Prostate gland (tissue), 2 donors: Measurements from ENCODE around the gene SHROOM3. TPM values are rescaled to one million over a fixed set of nuclear protein-coding genes. Genes with fewer than 3 reads are reported as not detected.
A peak's percentile ranks its signal among the peaks of the same experiment; 100 is the strongest.

Source experiments
- DNase-seq: peaks from one replicate; pipeline ENCODE4 v3.0.0-alpha.2; 2019; ENCODE audit warnings: low spot score
- H3K27ac ChIP-seq, 2 donors: fragments of 200-600 bp; sonication (generic); 2 replicates each; pipeline ENCODE4 v1.5.1; 2017 to 2019
- H3K27me3 ChIP-seq: fragments of 200-600 bp; sonication (generic); replicated peaks from 2 replicates; pipeline ENCODE4 v1.5.1; 2019; ENCODE audit not compliant: insufficient read depth
- H3K36me3 ChIP-seq, 2 donors: fragments of 200-600 bp; sonication (generic); 1 replicate in 1 of 2; 2 replicates in 1 of 2; pipeline versions ENCODE4 v1.5.1 to v1.8.1; 2017 to 2019
- H3K4me1 ChIP-seq: fragments of 200-600 bp; sonication (generic); replicated peaks from 2 replicates; pipeline ENCODE4 v1.5.1; 2019
- H3K4me3 ChIP-seq, 2 donors: fragments of 200-600 bp; sonication (generic); 2 replicates each; pipeline ENCODE4 v1.5.1; 2017 to 2019
- H3K9me3 ChIP-seq: fragments of 200-600 bp; sonication (generic); 2 replicates; pipeline ENCODE4 v1.5.1; 2017
- POLR2A ChIP-seq: fragments of 450-650 bp; IDR thresholded peaks from one replicate; pipeline ENCODE4 v1.6.1; 2016; ENCODE audit warnings: antibody characterized with exemption, mild to moderate bottlenecking
- POLR2AphosphoS5 ChIP-seq: sonication (generic); formaldehyde crosslinking; IDR thresholded peaks from one replicate; pipeline ENCODE4 v1.6.1; 2017; ENCODE audit warnings: antibody characterized with exemption
- WGBS: methylation state at CpG from one replicate; pipeline ENCODE4 v1.1.5; 2018; 5-methylcytosine and 5-hydroxymethylcytosine counted together
- intact Hi-C: fragments of 100-400 bp; cut with DNase I; formaldehyde crosslinking; loops from one replicate; pipeline ENCODE4 v1.14.2; 2022
- microRNA counts, 2 donors: library from miRNA; unstranded; fragments of <30 nt; microRNA quantifications; one replicate each; lab custom pipeline; 2016 to 2017
- microRNA-seq: library from miRNA; unstranded; fragments of <30 nt; microRNA quantifications from one replicate; pipeline ENCODE4, GENCODE V29; 2016
- small RNA-seq, 2 donors: library from RNA; depleted of rRNA; stranded (forward); fragments of <200 nt; gene quantifications; one replicate each; pipeline ENCODE3, GENCODE V24; 2016
- total RNA-seq, 2 donors: library from RNA; depleted of rRNA; stranded (reverse); fragments of >200 nt; gene quantifications; one replicate each; pipeline ENCODE4 v1.1.0, GENCODE V29; 2016
- TF ChIP-seq, protein P1 (sequence below), 4 experiments: fragments of 200-600 bp in 2 of 4; fragments of 450-650 bp in 2 of 4; sonication (generic) in 2 of 4; IDR thresholded peaks; 1 replicate in 3 of 4; 2 replicates in 1 of 4; pipeline ENCODE4 v1.5.1; 2016 to 2019; ENCODE audit warnings: antibody characterized with exemption in 4 of 4, mild to moderate bottlenecking in 2 of 4, moderate library complexity in 2 of 4

The SHROOM3 gene
- total RNA-seq, 2 donors from 2014 or later: 107 to 137 TPM

DNA sequence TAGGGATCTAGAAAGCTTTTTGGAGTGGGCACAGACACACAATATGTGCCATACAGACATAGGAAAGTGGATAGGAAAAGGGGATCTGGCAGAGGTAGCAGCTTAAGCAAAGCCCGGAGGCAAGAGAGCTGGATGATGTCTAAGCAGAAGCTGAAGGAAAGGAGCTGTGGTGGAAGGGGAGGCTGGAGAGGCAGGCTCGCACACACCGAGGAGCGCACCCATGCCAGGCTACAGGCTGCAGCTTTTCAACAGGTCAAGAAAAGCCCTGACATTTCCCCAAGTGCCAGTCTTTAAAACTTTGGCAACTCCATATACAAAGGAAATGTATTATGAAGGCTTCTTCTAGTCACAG, 395.6 kb downstream of the SHROOM3 start:
- no peaks in the 10 kb centered on the region for H3K4me1 ChIP-seq
- TF ChIP-seq, protein P1, sequence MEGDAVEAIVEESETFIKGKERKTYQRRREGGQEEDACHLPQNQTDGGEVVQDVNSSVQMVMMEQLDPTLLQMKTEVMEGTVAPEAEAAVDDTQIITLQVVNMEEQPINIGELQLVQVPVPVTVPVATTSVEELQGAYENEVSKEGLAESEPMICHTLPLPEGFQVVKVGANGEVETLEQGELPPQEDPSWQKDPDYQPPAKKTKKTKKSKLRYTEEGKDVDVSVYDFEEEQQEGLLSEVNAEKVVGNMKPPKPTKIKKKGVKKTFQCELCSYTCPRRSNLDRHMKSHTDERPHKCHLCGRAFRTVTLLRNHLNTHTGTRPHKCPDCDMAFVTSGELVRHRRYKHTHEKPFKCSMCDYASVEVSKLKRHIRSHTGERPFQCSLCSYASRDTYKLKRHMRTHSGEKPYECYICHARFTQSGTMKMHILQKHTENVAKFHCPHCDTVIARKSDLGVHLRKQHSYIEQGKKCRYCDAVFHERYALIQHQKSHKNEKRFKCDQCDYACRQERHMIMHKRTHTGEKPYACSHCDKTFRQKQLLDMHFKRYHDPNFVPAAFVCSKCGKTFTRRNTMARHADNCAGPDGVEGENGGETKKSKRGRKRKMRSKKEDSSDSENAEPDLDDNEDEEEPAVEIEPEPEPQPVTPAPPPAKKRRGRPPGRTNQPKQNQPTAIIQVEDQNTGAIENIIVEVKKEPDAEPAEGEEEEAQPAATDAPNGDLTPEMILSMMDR (IDR thresholded peaks at IDR 0.05): no peak
- no peak for TF ChIP-seq POLR2AphosphoS5
- TF ChIP-seq POLR2A: no peak
- H3K27me3 ChIP-seq: no peaks in the 10 kb centered on the region
- H3K27ac ChIP-seq: peak overlapping the region; percentile 61 to 62
- H3K9me3 ChIP-seq: no peaks in the 10 kb centered on the region
- 61% methylated on average over 4 of the region's 4 CpGs for WGBS
- no peak overlapping the region for H3K4me3 ChIP-seq
- no peaks in the 10 kb centered on the region for H3K36me3 ChIP-seq
- intact Hi-C loops: no loop called here
- no peak for DNase-seq

DNA sequence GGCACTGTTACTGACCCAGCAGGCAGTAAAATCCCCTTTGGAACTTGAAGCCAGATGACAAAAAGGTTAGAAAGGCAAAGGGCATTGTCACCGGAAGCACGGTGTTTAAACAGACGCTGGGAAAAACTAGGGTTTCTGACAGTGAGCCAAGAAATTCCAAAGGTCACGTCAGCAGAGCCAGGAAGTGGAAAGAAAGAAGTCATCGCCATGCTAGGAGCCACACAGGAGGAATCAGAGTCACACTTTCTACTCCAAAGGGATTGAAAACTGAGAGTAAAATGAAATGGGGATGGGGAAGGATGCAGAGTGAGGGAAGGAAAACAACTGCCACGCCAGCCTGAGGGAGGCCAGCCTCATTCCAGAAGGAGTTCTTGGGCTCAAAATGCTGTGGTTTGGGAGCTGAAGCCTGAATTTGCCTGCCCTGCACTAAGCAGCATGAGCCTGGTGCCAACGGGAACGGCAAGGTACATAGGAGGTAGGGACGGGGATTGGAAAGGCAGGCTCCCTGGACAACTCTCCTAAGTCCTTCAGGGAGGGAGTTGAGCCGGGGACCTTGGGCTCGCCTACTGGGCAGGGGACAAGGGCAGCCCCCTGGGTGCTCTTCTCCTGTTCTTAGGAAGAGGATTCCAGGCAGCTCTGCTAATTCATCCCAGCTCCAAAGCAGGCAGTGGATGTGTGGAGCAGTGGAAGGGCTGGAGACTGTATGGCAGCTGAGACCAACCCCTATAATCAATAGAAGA, 396.1 kb downstream of the SHROOM3 start:
- Histone ChIP-seq H3K27me3 (no peaks in the 10 kb centered on the region), H3K4me3 (no peak overlapping the region), H3K9me3 (no peaks in the 10 kb centered on the region), H3K27ac (peak overlapping the region; percentile 61 to 62), H3K36me3 (no peaks in the 10 kb centered on the region), H3K4me1 (no peaks in the 10 kb centered on the region)
- intact Hi-C loops: no loop called here
- 41% methylated on average over 11 of the region's 11 CpGs for WGBS
- DNase-seq: no peak
- peak; percentile 9 for TF ChIP-seq POLR2AphosphoS5
- TF ChIP-seq, protein P1 (IDR thresholded peaks at IDR 0.05): no peak

DNA sequence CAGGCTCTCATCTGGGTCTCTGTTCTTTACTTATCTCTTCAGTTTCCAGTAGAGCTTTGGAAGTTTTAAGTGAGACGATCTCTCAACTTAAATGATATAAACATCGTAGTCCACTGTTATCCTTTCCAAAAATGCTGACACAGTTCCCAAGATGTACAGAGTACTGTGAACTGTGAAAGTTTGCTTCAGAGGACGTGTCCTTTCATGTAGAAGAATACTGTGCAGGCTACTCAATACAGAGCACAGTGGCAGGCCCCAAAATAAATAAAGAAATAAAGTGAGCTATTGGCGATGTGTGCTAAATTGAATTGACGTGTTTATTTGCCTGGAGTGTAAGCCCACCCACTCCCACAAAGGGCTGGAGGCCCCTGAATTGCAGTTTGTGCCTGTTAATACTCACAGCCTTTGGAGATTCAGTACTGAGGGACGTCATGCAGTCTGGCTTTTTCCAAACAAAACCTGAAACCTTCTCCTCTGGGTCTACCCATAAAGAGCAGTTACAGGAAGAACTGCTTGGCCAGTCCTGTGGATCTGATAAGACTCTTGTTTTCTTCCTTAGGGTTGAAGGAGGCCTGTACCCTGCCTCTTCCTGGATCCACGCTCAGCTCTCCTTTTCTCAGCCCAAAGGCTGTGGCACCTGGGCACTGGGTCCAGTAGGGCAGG, 396.8 kb downstream of the SHROOM3 start:
- intact Hi-C loops: no loop called here
- 14% methylated on average over 7 of the region's 7 CpGs for WGBS
- Histone ChIP-seq H3K4me1 (no peaks in the 10 kb centered on the region), H3K4me3 (no peak overlapping the region), H3K36me3 (no peaks in the 10 kb centered on the region), H3K9me3 (no peaks in the 10 kb centered on the region), H3K27ac (peak overlapping the region; percentile 61 to 62), H3K27me3 (no peaks in the 10 kb centered on the region)
- DNase-seq: peak; percentile 9
- no peak for TF ChIP-seq POLR2AphosphoS5
- no peak for TF ChIP-seq POLR2A
- TF ChIP-seq, protein P1 (IDR thresholded peaks at IDR 0.05): no peak

MicroRNA genes within 50 kb of the gene (microRNA counts, 767-probe panel; counts per million panel counts)
- 431 to 927 counts per million in 2 donors for microRNA hsa-miR-548ah-5p (lab: Ali Mortazavi, UCI)

Small RNA genes lying within 50 kb of the gene (microRNA-seq; reads per million reads assigned to microRNA genes)
- not detected for gene MIR4450
- gene MIR548AH: not detected

Small RNA genes lying within 50 kb of the gene (small RNA-seq; reads per million reads assigned to genes)
- gene MIR4450 (0 reads per million in 2 donors), gene RF00278 (0 reads per million in 2 donors), gene RNU6-145P (0 reads per million in 2 donors)

Other genes starting within 250 kb of the SHROOM3 start
- 100 to 1,000 TPM; 169 to 392 TPM for gene SCARB2, start 221.4 kb upstream of the SHROOM3 start, total RNA-seq
- gene FAM47E, start 183.5 kb upstream of the SHROOM3 start, total RNA-seq: 10 to 100 TPM; 12.3 to 15.1 TPM
- 1 to 10 TPM; 2.4 to 7.1 TPM for gene STBD1, start 128.5 kb upstream of the SHROOM3 start, total RNA-seq
- gene CCDC158, start 14.1 kb upstream of the SHROOM3 start, total RNA-seq: 1 to 10 TPM in 1 of 2 donors, not detected in 1; 4.9 TPM